NCI-H2107 treated with DMSO at 0.1 percent for 48 hours (cell line): ENCODE measurements around the gene GHRHR.
A peak's percentile ranks its signal among the peaks of the same experiment; 100 is the strongest.

Experiments used
- DNase-seq: peaks from one replicate; lab custom pipeline; 2025; ENCODE audit not compliant: unreplicated experiment; lab: John Stamatoyannopoulos, UW

GHRHR gene

GRCh38 chr7:30927559-30927958 lies 36.2 kb upstream of the GHRHR start:
- no peak for DNase-seq

- DNase-seq, result no peak
Observed at GRCh38 chr7:30928254-30928872, 35.4 kb upstream of the GHRHR start.

GRCh38 chr7:30929686-30930085 lies 34.1 kb upstream of the GHRHR start:
- DNase-seq, result no peak

- no peak for DNase-seq
Observed at GRCh38 chr7:30930621-30931020, 33.1 kb upstream of the GHRHR start.

GRCh38 chr7:30931161-30931928 lies 32.4 kb upstream of the GHRHR start:
- DNase-seq, result no peak

GRCh38 chr7:30931929-30932540 lies 31.7 kb upstream of the GHRHR start:
- DNase-seq, result no peak

- DNase-seq, result no peak
Observed at GRCh38 chr7:30932562-30932961, 31.2 kb upstream of the GHRHR start.

- peak; percentile 11 for DNase-seq
Observed at GRCh38 chr7:30933124-30933974, 30.4 kb upstream of the GHRHR start.

- DNase-seq, result no peak
Observed at GRCh38 chr7:30934225-30934624, 29.5 kb upstream of the GHRHR start.

GRCh38 chr7:30934732-30935568 lies 28.8 kb upstream of the GHRHR start:
- DNase-seq, result no peak

GRCh38 chr7:30935569-30935877 lies 28.2 kb upstream of the GHRHR start:
- no peak for DNase-seq

- DNase-seq, result no peak
Observed at GRCh38 chr7:30936650-30937245, 27.0 kb upstream of the GHRHR start.

- no peak for DNase-seq
Observed at GRCh38 chr7:30937416-30937815, 26.3 kb upstream of the GHRHR start.

GRCh38 chr7:30938435-30939316 lies 25.1 kb upstream of the GHRHR start:
- DNase-seq, result peak; percentile 69

- no peak for DNase-seq
Observed at GRCh38 chr7:30941582-30942323, 22.0 kb upstream of the GHRHR start.

- DNase-seq, result no peak
Observed at GRCh38 chr7:30950197-30950596, 13.6 kb upstream of the GHRHR start.

GRCh38 chr7:30954914-30955313 lies 8.8 kb upstream of the GHRHR start:
- DNase-seq, result no peak

- no peak for DNase-seq
Observed at GRCh38 chr7:30956704-30957103, 7.0 kb upstream of the GHRHR start.

GRCh38 chr7:30965372-30965771 lies 1.6 kb downstream of the GHRHR start:
- DNase-seq, result no peak
